Sigmoid colon (tissue), 4 donors: ENCODE data around the gene SOBP.

Experiments
- CTCF ChIP-seq, 4 experiments: fragments of 450-650 bp in 3 of 4; fragments of 200-600 bp in 1 of 4; IDR thresholded peaks; one replicate each; pipeline ENCODE4 v1.5.1; 2016 to 2019; ENCODE audit warnings: antibody characterized with exemption in 4 of 4, mild to moderate bottlenecking in 3 of 4, moderate library complexity in 2 of 4
- EP300 ChIP-seq, 4 donors: sonication (generic); formaldehyde crosslinking; IDR thresholded peaks; one replicate each; pipeline ENCODE4 v1.6.1; 2017; ENCODE audit warnings: antibody characterized with exemption in 4 of 4
- POLR2A ChIP-seq, 2 donors: fragments of 450-650 bp; IDR thresholded peaks; one replicate each; pipeline ENCODE4 v1.6.1; 2016; ENCODE audit warnings: antibody characterized with exemption in 2 of 2, mild to moderate bottlenecking in 2 of 2, moderate library complexity in 2 of 2
- POLR2AphosphoS5 ChIP-seq, 4 donors: sonication (generic); formaldehyde crosslinking; IDR thresholded peaks; one replicate each; pipeline ENCODE4 v1.6.1; 2017; ENCODE audit warnings: antibody characterized with exemption in 4 of 4

- TF ChIP-seq EP300 (IDR thresholded peaks at IDR 0.05) (no peak), POLR2A (IDR thresholded peaks at IDR 0.05) (no peak), CTCF (IDR thresholded peaks at IDR 0.05) (no peak), POLR2AphosphoS5 (IDR thresholded peaks at IDR 0.05) (no peak)
Measured at GRCh38 chr6:107683183-107683582, 193.3 kb downstream of the SOBP start.
